Dorsolateral prefrontal cortex (tissue), 118 donors: Measurements from ENCODE around the gene NARF. TPM values are rescaled to one million over a fixed set of nuclear protein-coding genes. Genes with fewer than 3 reads are reported as not detected.

ENCODE experiments used
- total RNA-seq, 120 experiments: library from RNA; stranded (reverse); gene quantifications; one replicate each; pipeline versions ENCODE4 v1.2.3 to v1.2.4, GENCODE V29; 2022

NARF gene
- total RNA-seq, 120 experiments from 2014 or later, result 56.4 to 136 (median 81.0) TPM

Other genes starting within 250 kb of the NARF start
- 100 to 1,000 TPM in 17 of 120 experiments, 10 to 100 TPM in 103; 38.5 to 134 (median 72.6) TPM for gene CCDC57, start 245.9 kb upstream of the NARF start, total RNA-seq
- 10 to 100 TPM in 76 of 120 experiments, 1 to 10 TPM in 44; 4.8 to 45.0 (median 12.2) TPM for gene SLC16A3, start 229.7 kb upstream of the NARF start, total RNA-seq
- 100 to 1,000 TPM in 117 of 120 experiments, 10 to 100 TPM in 3; 96.2 to 160 (median 125) TPM for gene CSNK1D, start 185.0 kb upstream of the NARF start, total RNA-seq
- 1 to 10 TPM in 24 of 120 experiments, under 1 TPM in 50, not detected in 46; 0.24 to 2.2 (median 0.71) TPM for gene CD7, start 141.1 kb upstream of the NARF start, total RNA-seq
- 10 to 100 TPM in 3 of 120 experiments, 1 to 10 TPM in 85, under 1 TPM in 30, not detected in 2; 0.33 to 16.8 (median 1.9) TPM for gene SECTM1, start 125.0 kb upstream of the NARF start, total RNA-seq
- not detected for gene TEX19, start 99.5 kb upstream of the NARF start, total RNA-seq
- 1 to 10 TPM in 89 of 120 experiments, under 1 TPM in 26, not detected in 5; 0.43 to 6.8 (median 1.6) TPM for gene UTS2R, start 87.0 kb upstream of the NARF start, total RNA-seq
- 10 to 100 TPM; 15.3 to 59.1 (median 29.4) TPM for gene HEXD, start 40.4 kb upstream of the NARF start, total RNA-seq
- gene OGFOD3, start 40.2 kb upstream of the NARF start, total RNA-seq, result 10 to 100 TPM; 20.4 to 48.6 (median 30.7) TPM
- 100 to 1,000 TPM in 8 of 120 experiments, 10 to 100 TPM in 112; 40.3 to 149 (median 70.2) TPM for gene CYBC1, start 8.0 kb upstream of the NARF start, total RNA-seq
- 100 to 1,000 TPM in 8 of 120 experiments, 10 to 100 TPM in 112; 65.0 to 126 (median 81.9) TPM for gene FOXK2, start 61.0 kb downstream of the NARF start, total RNA-seq
- 100 to 1,000 TPM in 7 of 120 experiments, 10 to 100 TPM in 113; 61.0 to 110 (median 83.4) TPM for gene WDR45B, start 189.7 kb downstream of the NARF start, total RNA-seq
- 100 to 1,000 TPM in 68 of 120 experiments, 10 to 100 TPM in 52; 61.9 to 320 (median 103) TPM for gene RAB40B, start 240.0 kb downstream of the NARF start, total RNA-seq